K562 (cell line): ENCODE measurements around the gene ME3. TPM values are rescaled to one million over a fixed set of nuclear protein-coding genes. Genes with fewer than 3 reads are reported as not detected.

Experiments
- ATAC-seq: fragments of 200-7000 bp; cut with Tn5 transposase; 3 replicates; pipeline ENCODE4 v1.9.1; 2020; ENCODE audit warnings: moderate library complexity
- BruUV-seq: library from RNA; stranded (reverse); fragments of 400-500 nt; replicated peaks from 2 replicates; lab custom pipeline; 2021; lab: Mats Ljungman, UMichigan
- CTCF ChIA-PET: fragments of 300-600 bp; formaldehyde crosslinking; extraction: SDS; loops from one replicate; lab custom pipeline; 2021; ENCODE audit warnings: low intra/inter-chr PET ratio; lab: Yijun Ruan, JAX
- POLR2A ChIA-PET: fragments of 300-600, 350-650 bp; sonication (Branson Sonifier 250); formaldehyde crosslinking; extraction: SDS; loops from one replicate; lab custom pipeline; 2021; ENCODE audit warnings: antibody characterized with exemption, inconsistent platforms; lab: Yijun Ruan, JAX
- DNase-seq, 4 experiments: peaks; one replicate each; pipeline versions ENCODE4 v3.0.0 to v3.0.0-alpha.2; 2011 to 2018; ENCODE audit warnings: low spot score in 3 of 4, mixed read lengths in 3 of 4; ENCODE audit errors: extremely low read depth in 1 of 4
- FAIRE-seq: peaks from 2 replicates; lab custom pipeline; 2011; peaks lifted over from hg19 to GRCh38; lab: Jason Lieb, UNC
- H2AFZ ChIP-seq: 2 replicates; pipeline ENCODE4 v1.6.0; 2011; ENCODE audit warnings: low read depth, low read length, control low read depth, inconsistent platforms
- H3K27ac ChIP-seq: fragments of 200-600 bp; 3 replicates; pipeline ENCODE4 v1.8.0; 2011; ENCODE audit warnings: low read depth, mild to moderate bottlenecking, control low read depth, inconsistent platforms, low read length, moderate library complexity, mixed read lengths; ENCODE audit errors: extremely low read depth
- H3K27me3 ChIP-seq, 2 experiments: fragments of 300-600 bp in 1 of 2; 2 replicates in 1 of 2; 3 replicates in 1 of 2; pipeline versions ENCODE4 v1.6.0 to v1.8.0; 2011; ENCODE audit warnings: inconsistent platforms in 2 of 2, low read length in 2 of 2, mild to moderate bottlenecking in 1 of 2, mixed read lengths in 1 of 2, moderate library complexity in 1 of 2; ENCODE audit not compliant: control insufficient read depth in 2 of 2, insufficient read depth in 2 of 2
- H3K36me3 ChIP-seq: fragments of 300-600 bp; 3 replicates; pipeline ENCODE4 v1.8.0; 2011; ENCODE audit warnings: mild to moderate bottlenecking, low read length, inconsistent platforms; ENCODE audit not compliant: control insufficient read depth, insufficient read depth
- H3K4me1 ChIP-seq, 2 experiments: fragments of 200-600 bp in 1 of 2; replicated peaks in 1 of 2; 2 replicates in 1 of 2; 3 replicates in 1 of 2; pipeline versions ENCODE4 v1.5.1 to v1.8.0; 2011; ENCODE audit warnings: inconsistent platforms in 2 of 2, low read length in 2 of 2, mild to moderate bottlenecking in 1 of 2, mixed read lengths in 1 of 2, moderate library complexity in 1 of 2; ENCODE audit not compliant: control insufficient read depth in 2 of 2, insufficient read depth in 2 of 2
- H3K4me2 ChIP-seq: 2 replicates; pipeline ENCODE4 v1.6.1; 2011; ENCODE audit warnings: low read length, control low read depth, inconsistent platforms, mixed read lengths; ENCODE audit not compliant: insufficient read depth
- H3K4me3 ChIP-seq: fragments of 200-600 bp; sonication (generic), shearing (Covaris generic); 2 replicates; pipeline ENCODE4 v1.5.1; 2016; ENCODE audit warnings: control low read depth, inconsistent platforms
- H3K79me2 ChIP-seq: fragments of 200-600 bp; 3 replicates; pipeline ENCODE4 v1.8.0; 2011; ENCODE audit warnings: low read length, inconsistent platforms; ENCODE audit not compliant: control insufficient read depth, insufficient read depth
- H3K9ac ChIP-seq, 2 experiments: 2 replicates each; pipeline versions ENCODE4 v1.6.0 to v1.6.1; 2011; ENCODE audit warnings: low read depth in 2 of 2, low read length in 2 of 2, control low read depth in 1 of 2, inconsistent platforms in 1 of 2, mild to moderate bottlenecking in 1 of 2, mixed read lengths in 1 of 2; ENCODE audit not compliant: insufficient read depth in 1 of 2
- H3K9me1 ChIP-seq: one replicate; pipeline ENCODE4 v1.6.0; 2011; ENCODE audit warnings: inconsistent platforms, mild to moderate bottlenecking, low read length, moderate library complexity; ENCODE audit not compliant: control insufficient read depth, insufficient read depth
- H3K9me3 ChIP-seq: replicated peaks from 2 replicates; pipeline ENCODE4 v1.5.1; 2011; ENCODE audit warnings: low read depth, low read length, inconsistent platforms; ENCODE audit not compliant: control insufficient read depth, insufficient read depth
- H4K20me1 ChIP-seq: replicated peaks from 2 replicates; pipeline ENCODE4 v1.6.1; 2011; ENCODE audit warnings: low read length, inconsistent platforms, mixed read lengths; ENCODE audit not compliant: control insufficient read depth, insufficient read depth
- CHD1 ChIP-seq: fragments of 200-600 bp; sonication (generic); IDR thresholded peaks from one replicate; pipeline ENCODE4 v1.6.1; 2012; ENCODE audit warnings: mild to moderate bottlenecking, moderate library complexity, low read length, inconsistent platforms
- ELF2 ChIP-seq: fragments of 250-450 bp; sonication (Bioruptor Pico); IDR thresholded peaks from 2 replicates; pipeline ENCODE4 v1.5.0; 2021; ENCODE audit warnings: mild to moderate bottlenecking
- ESRRA ChIP-seq: fragments of 450-650 bp; IDR thresholded peaks from 2 replicates; pipeline ENCODE4 v1.6.1; 2014; ENCODE audit warnings: low read depth, mild to moderate bottlenecking, moderate library complexity, borderline replicate concordance
- FOS ChIP-seq: IDR thresholded peaks from 3 replicates; pipeline ENCODE4 v1.6.1; 2011; ENCODE audit not compliant: insufficient read length; ENCODE audit errors: extremely low read depth
- FUS ChIP-seq: fragments of 200-400 bp; formaldehyde crosslinking; optimal IDR thresholded peaks from 2 replicates; pipeline ENCODE3; 2017; ENCODE audit warnings: low read depth, low read length
- GABPA ChIP-seq: fragments of 200-800 bp; sonication (Bioruptor generic); conservative IDR thresholded peaks from 2 replicates; pipeline ENCODE4 v1.6.1; 2016; ENCODE audit warnings: low read depth, missing genetic modification characterization, missing compliant biosample characterization
- HCFC1 ChIP-seq: IDR thresholded peaks from 2 replicates; pipeline ENCODE4 v1.6.1; 2012; ENCODE audit warnings: low read depth, low read length, improper control_type of control experiment
- HDAC1 ChIP-seq, 2 experiments: fragments of 450-650 bp; IDR thresholded peaks; 2 replicates each; pipeline ENCODE4 v1.6.1; 2016 to 2017; ENCODE audit warnings: inconsistent platforms in 1 of 2, mild to moderate bottlenecking in 1 of 2, moderate library complexity in 1 of 2
- HOXB6 ChIP-seq: fragments of 250-450 bp; sonication (Bioruptor Pico); IDR thresholded peaks from 2 replicates; pipeline ENCODE4 v1.5.1; 2022; ENCODE audit warnings: mild to moderate bottlenecking, borderline replicate concordance
- HSF4 ChIP-seq: fragments of 250-450 bp; sonication (Bioruptor Pico); IDR thresholded peaks from 2 replicates; pipeline ENCODE4 v2.1.2; 2022; ENCODE audit warnings: mild to moderate bottlenecking, moderate library complexity, borderline replicate concordance
- KAT2B ChIP-seq: IDR thresholded peaks from one replicate; pipeline ENCODE4 v1.6.1; 2012; ENCODE audit warnings: low read depth, mild to moderate bottlenecking, control low read depth, inconsistent platforms, low read length, moderate library complexity
- KLF16 ChIP-seq: IDR thresholded peaks from 2 replicates; pipeline ENCODE4 v1.6.1; 2016; ENCODE audit warnings: antibody characterized with exemption
- MLX ChIP-seq, 2 experiments: fragments of 450-650 bp in 1 of 2; sonication (generic) in 1 of 2; formaldehyde crosslinking; conservative IDR thresholded peaks; 2 replicates each; pipeline versions ENCODE4 v1.4.0 to v1.8.1; 2020 to 2022; ENCODE audit warnings: mild to moderate bottlenecking in 1 of 2, missing genetic modification reagents in 1 of 2
- MTA2 ChIP-seq: fragments of 450-650 bp; IDR thresholded peaks from 2 replicates; pipeline ENCODE4 v1.6.1; 2016; ENCODE audit warnings: low read depth
- MTF1 ChIP-seq: fragments of 250-450 bp; sonication (Bioruptor Pico); IDR thresholded peaks from 2 replicates; pipeline ENCODE4 v1.9.0; 2021; ENCODE audit warnings: moderate library complexity, mild to moderate bottlenecking, inconsistent platforms, borderline replicate concordance
- PCBP1 ChIP-seq: fragments of 200-400 bp; formaldehyde crosslinking; IDR thresholded peaks from 2 replicates; pipeline ENCODE4 v1.6.1; 2018; ENCODE audit warnings: mild to moderate bottlenecking, low read depth, low read length; ENCODE audit not compliant: poor library complexity, severe bottlenecking
- POLR3G ChIP-seq: IDR thresholded peaks from 2 replicates; pipeline ENCODE4 v1.6.1; 2011; ENCODE audit not compliant: insufficient read length, insufficient replicate concordance; ENCODE audit errors: extremely low read depth
- RNF2 ChIP-seq: sonication (generic); IDR thresholded peaks from 2 replicates; pipeline ENCODE4 v1.6.1; 2016
- SAP30 ChIP-seq: fragments of 200-600 bp; sonication (generic); IDR thresholded peaks from 2 replicates; pipeline ENCODE4 v1.6.1; 2012; ENCODE audit warnings: borderline replicate concordance, low read depth, mild to moderate bottlenecking, moderate library complexity, low read length, control low read depth, inconsistent platforms; ENCODE audit not compliant: insufficient read depth, poor library complexity, severe bottlenecking
- SIN3B ChIP-seq: fragments of 450-650 bp; IDR thresholded peaks from 2 replicates; pipeline ENCODE4 v1.6.1; 2017; ENCODE audit warnings: low read depth, mild to moderate bottlenecking, moderate library complexity
- SNRNP70 ChIP-seq: fragments of 200-400 bp; formaldehyde crosslinking; optimal IDR thresholded peaks from 2 replicates; pipeline ENCODE3; 2017; ENCODE audit warnings: low read depth, low read length
- XRCC3 ChIP-seq: fragments of 450-650 bp; IDR thresholded peaks from 2 replicates; pipeline ENCODE4 v1.6.1; 2017; ENCODE audit warnings: mild to moderate bottlenecking, moderate library complexity
- YBX1 ChIP-seq: fragments of 450-650 bp; IDR thresholded peaks from 2 replicates; pipeline ENCODE4 v1.7.1; 2016; ENCODE audit warnings: mild to moderate bottlenecking
- ZNF311 ChIP-seq: fragments of 250-450 bp; sonication (Bioruptor Pico); IDR thresholded peaks from 2 replicates; pipeline ENCODE4 v1.4.0; 2020; ENCODE audit warnings: mild to moderate bottlenecking, moderate library complexity
- ZNF75A ChIP-seq: fragments of 450-650 bp; formaldehyde crosslinking; IDR thresholded peaks from 2 replicates; pipeline ENCODE4 v1.4.0; 2020; ENCODE audit warnings: mild to moderate bottlenecking
- WGBS: fragments of 100-300 bp; shearing (Covaris generic); methylation state at CpG from one replicate; pipeline ENCODE4 v1.1.6; 2016; ENCODE audit warnings: low coverage, mixed read lengths; ENCODE audit not compliant: insufficient coverage; ENCODE audit errors: missing lambda C conversion rate; 5-methylcytosine and 5-hydroxymethylcytosine counted together
- in situ Hi-C: fragments of 300-500 bp; cut with MboI; formaldehyde crosslinking; loops from 4 replicates; pipeline ENCODE4 v1.15.0; 2018; ENCODE audit warnings: inconsistent platforms, mixed read lengths
- intact Hi-C: fragments of 100-400 bp; cut with micrococcal nuclease; formaldehyde crosslinking; loops from 2 replicates; pipeline ENCODE4 v1.14.2; 2022
- polyA plus RNA-seq, 8 experiments: library from polyadenylated mRNA; depleted of rRNA in 4 of 8; stranded (reverse) in 5 of 8; unstranded in 3 of 8; fragments of >200 nt; fragmentation: Nextera tagmentation in 2 of 8; fragmentation: Illumina TruSeq in 1 of 8; extraction: Ambion mirVana in 2 of 8; extraction: Trizol in 1 of 8; gene quantifications; 2 replicates each; pipeline versions ENCODE4 v1.2.1 to v1.2.3, GENCODE V29; 2011 to 2014; ENCODE audit warnings: inconsistent platforms in 1 of 8, missing spikeins in 1 of 8
- total RNA-seq, 7 experiments: library from RNA; depleted of rRNA in 6 of 7; stranded (reverse); fragments of >200 nt in 6 of 7; fragmentation: Illumina TruSeq in 2 of 7; extraction: Trizol in 2 of 7; gene quantifications; 2 replicates each; pipeline versions ENCODE4 v1.2.1 to v1.2.3, GENCODE V29; 2011 to 2021; ENCODE audit warnings: low replicate concordance in 1 of 7
- TF ChIP-seq, protein P1 (sequence below): fragments of 250-450 bp; sonication (Bioruptor Pico); IDR thresholded peaks from 2 replicates; pipeline ENCODE4 v1.9.0; 2021; ENCODE audit warnings: mild to moderate bottlenecking

Gene ME3
- total and polyA plus RNA-seq, 9 of the 15 experiments (the other 6 are each of a cell fraction or from before 2014, with no cell fraction given): not detected

GRCh38 chr11:86500500-86501140 lies 171.8 kb downstream of the ME3 start:
- in situ Hi-C loops: no loop called here
- no peaks in the 10 kb centered on the region for H3K9me1 ChIP-seq
- WGBS: 3% methylated on average over 3 of the region's 3 CpGs
- FAIRE-seq: peak; percentile 46
- H3K4me1 ChIP-seq: peaks cover 3 to 18% of the 10 kb centered on the region in 2 experiments
- ChIA-PET CTCF (no interaction called here), POLR2A (no interaction called here)
- DNase-seq: peak in 2 of 4 experiments; percentile 29 to 36
- no TSS peak for BruUV-seq
- peaks cover 6% of the 10 kb centered on the region for H4K20me1 ChIP-seq
- peaks cover 8 to 9% of the 10 kb centered on the region in 2 experiments; a peak in 4 of 5 replicates for H3K27me3 ChIP-seq
- peak; percentile 62 for ATAC-seq
- no peak overlapping the region for H2AFZ ChIP-seq
- no peak overlapping the region for H3K9ac ChIP-seq
- H3K36me3 ChIP-seq: no peaks in the 10 kb centered on the region
- H3K27ac ChIP-seq: no peak overlapping the region
- H3K4me3 ChIP-seq: no peak overlapping the region
- no peaks in the 10 kb centered on the region for H3K9me3 ChIP-seq
- H3K79me2 ChIP-seq: no peaks in the 10 kb centered on the region
- peak overlapping the region; percentile 43; the same call in 1 of the 2 replicates for H3K4me2 ChIP-seq
- intact Hi-C loops: no loop called here
- TF ChIP-seq GABPA: no peak
- TF ChIP-seq PCBP1: no peak
- no peak for TF ChIP-seq POLR3G
- TF ChIP-seq HSF4 (CRISPR knock-in tag): no peak
- TF ChIP-seq FUS: no peak
- no peak for TF ChIP-seq SAP30
- TF ChIP-seq SNRNP70: no peak
- TF ChIP-seq KAT2B: no peak
- no peak for TF ChIP-seq MLX (CRISPR knock-in tag; conservative IDR thresholded peaks at IDR 0.05)
- TF ChIP-seq, protein P1, sequence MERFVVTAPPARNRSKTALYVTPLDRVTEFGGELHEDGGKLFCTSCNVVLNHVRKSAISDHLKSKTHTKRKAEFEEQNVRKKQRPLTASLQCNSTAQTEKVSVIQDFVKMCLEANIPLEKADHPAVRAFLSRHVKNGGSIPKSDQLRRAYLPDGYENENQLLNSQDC (CRISPR knock-in tag): no peak
- TF ChIP-seq KLF16: no peak
- TF ChIP-seq SIN3B: no peak
- TF ChIP-seq HOXB6 (CRISPR knock-in tag): no peak
- TF ChIP-seq HCFC1: no peak
- TF ChIP-seq ESRRA: no peak
- no peak for TF ChIP-seq ZNF311 (CRISPR knock-in tag)
- no peak for TF ChIP-seq ZNF75A (CRISPR knock-in tag)
- no peak for TF ChIP-seq YBX1
- 0 out of 4 replicates have a peak, but pooled peaks of 1 of the 2 experiments have one; percentile 19 for TF ChIP-seq HDAC1 (IDR thresholded peaks at IDR 0.05)
- TF ChIP-seq RNF2: no peak
- no peak for TF ChIP-seq ELF2 (CRISPR knock-in tag)
- no peak for TF ChIP-seq CHD1
- no peak for TF ChIP-seq XRCC3
- no peak for TF ChIP-seq FOS
- peak; percentile 69 for TF ChIP-seq MTA2
- TF ChIP-seq MTF1: no peak
